OCI-LY1 (cell line): ENCODE data around the gene PLAAT5.

ENCODE experiments used
- EZH2 ChIP-seq: fragments of 200-600 bp; sonication (generic), shearing (Covaris generic); IDR thresholded peaks from 2 replicates; pipeline ENCODE4 v1.8.0; 2017; ENCODE audit warnings: borderline replicate concordance, mixed run types, mild to moderate bottlenecking, antibody characterized with exemption, low read length, moderate library complexity, mixed read lengths
- TF ChIP-seq, protein P1 (sequence below): fragments of 200-600 bp; sonication (generic), shearing (Covaris generic); IDR thresholded peaks from 2 replicates; pipeline ENCODE4 v1.5.1; 2017; ENCODE audit warnings: mild to moderate bottlenecking, antibody characterized with exemption, low read length, moderate library complexity, mixed read lengths

DNA sequence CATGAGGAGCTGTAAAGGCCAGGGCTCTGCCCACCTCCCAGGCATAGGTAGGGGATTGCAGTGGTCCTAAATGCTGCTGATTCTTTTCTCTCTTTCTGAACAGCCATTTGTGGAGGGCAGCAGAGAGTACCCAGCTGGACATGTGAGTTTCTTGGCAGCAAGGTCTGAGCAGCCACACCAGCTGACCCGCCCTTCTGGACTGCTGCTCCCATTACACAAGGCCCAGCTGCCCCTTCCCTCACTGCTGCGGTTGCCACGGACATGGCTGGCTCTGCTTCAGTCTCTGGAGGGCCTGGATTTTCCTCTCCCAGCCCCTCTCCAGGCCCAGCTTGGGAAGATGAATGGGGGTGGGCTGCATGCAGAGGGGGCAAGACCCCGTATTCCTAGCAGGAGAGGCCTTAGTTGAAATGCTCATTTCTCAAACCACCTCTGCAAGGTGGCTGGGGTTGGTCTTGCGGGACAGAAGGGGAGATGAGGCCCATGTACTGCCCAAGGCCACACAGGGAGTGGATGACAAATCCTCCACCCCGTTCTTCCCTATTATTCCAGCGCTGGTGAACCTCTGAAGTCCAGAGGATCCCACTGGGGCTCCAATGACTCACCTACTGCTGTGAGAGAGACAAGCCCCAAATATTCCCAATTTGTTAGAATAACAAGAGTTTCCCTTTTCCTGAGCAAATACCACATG lies 19.5 kb upstream of the PLAAT5 start:
- TF ChIP-seq EZH2, result no peak
- TF ChIP-seq, protein P1, sequence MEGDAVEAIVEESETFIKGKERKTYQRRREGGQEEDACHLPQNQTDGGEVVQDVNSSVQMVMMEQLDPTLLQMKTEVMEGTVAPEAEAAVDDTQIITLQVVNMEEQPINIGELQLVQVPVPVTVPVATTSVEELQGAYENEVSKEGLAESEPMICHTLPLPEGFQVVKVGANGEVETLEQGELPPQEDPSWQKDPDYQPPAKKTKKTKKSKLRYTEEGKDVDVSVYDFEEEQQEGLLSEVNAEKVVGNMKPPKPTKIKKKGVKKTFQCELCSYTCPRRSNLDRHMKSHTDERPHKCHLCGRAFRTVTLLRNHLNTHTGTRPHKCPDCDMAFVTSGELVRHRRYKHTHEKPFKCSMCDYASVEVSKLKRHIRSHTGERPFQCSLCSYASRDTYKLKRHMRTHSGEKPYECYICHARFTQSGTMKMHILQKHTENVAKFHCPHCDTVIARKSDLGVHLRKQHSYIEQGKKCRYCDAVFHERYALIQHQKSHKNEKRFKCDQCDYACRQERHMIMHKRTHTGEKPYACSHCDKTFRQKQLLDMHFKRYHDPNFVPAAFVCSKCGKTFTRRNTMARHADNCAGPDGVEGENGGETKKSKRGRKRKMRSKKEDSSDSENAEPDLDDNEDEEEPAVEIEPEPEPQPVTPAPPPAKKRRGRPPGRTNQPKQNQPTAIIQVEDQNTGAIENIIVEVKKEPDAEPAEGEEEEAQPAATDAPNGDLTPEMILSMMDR, result no peak
